NCI-H524 (cell line): ENCODE measurements around the gene MARS1.
"Not testable (repeated sequence)": the region's sequence is repeated elsewhere in the genome, so short reads cannot be mapped to it uniquely, and the experiment has no call there.

ENCODE experiments used
- DNase-seq, 2 experiments: peaks; one replicate each; lab custom pipeline; 2025; lab: John Stamatoyannopoulos, UW

Gene MARS1

GRCh38 chr12:57495051-57495701 is 7.3 kb downstream of the MARS1 start:
- DNase-seq, result not testable (repeated sequence)

- DNase-seq, result no peak
Observed at GRCh38 chr12:57496822-57497221, 9.0 kb downstream of the MARS1 start.

- no peak for DNase-seq
Observed at GRCh38 chr12:57497223-57498131, 9.6 kb downstream of the MARS1 start.

- no peak for DNase-seq
Observed at GRCh38 chr12:57498132-57498502, 10.2 kb downstream of the MARS1 start.

GRCh38 chr12:57498571-57498970 is 10.7 kb downstream of the MARS1 start:
- no peak for DNase-seq

- no peak for DNase-seq
Observed at GRCh38 chr12:57500213-57500612, 12.3 kb downstream of the MARS1 start.

GRCh38 chr12:57502311-57502969 is 14.6 kb downstream of the MARS1 start:
- not testable (repeated sequence) for DNase-seq

- not testable (repeated sequence) for DNase-seq
Observed at GRCh38 chr12:57506541-57506940, 18.7 kb downstream of the MARS1 start.

GRCh38 chr12:57507796-57508195 is 19.9 kb downstream of the MARS1 start:
- DNase-seq, result not testable (repeated sequence)

GRCh38 chr12:57511161-57511560 is 23.3 kb downstream of the MARS1 start:
- no peak for DNase-seq

GRCh38 chr12:57511588-57512325 is 23.9 kb downstream of the MARS1 start:
- no peak for DNase-seq

- no peak for DNase-seq
Observed at GRCh38 chr12:57512665-57513064, 24.8 kb downstream of the MARS1 start.

- no peak for DNase-seq
Observed at GRCh38 chr12:57513266-57513665, 25.4 kb downstream of the MARS1 start.

GRCh38 chr12:57513677-57514076 is 25.8 kb downstream of the MARS1 start:
- not testable (repeated sequence) for DNase-seq

GRCh38 chr12:57514246-57514645 is 26.4 kb downstream of the MARS1 start:
- not testable (repeated sequence) for DNase-seq

GRCh38 chr12:57514720-57515407 is 27.0 kb downstream of the MARS1 start:
- DNase-seq, result no peak

GRCh38 chr12:57515408-57515933 is 27.6 kb downstream of the MARS1 start:
- no peak for DNase-seq

GRCh38 chr12:57515934-57516541 is 28.2 kb downstream of the MARS1 start:
- DNase-seq, result no peak

- DNase-seq, result no peak
Observed at GRCh38 chr12:57516617-57517153, 28.8 kb downstream of the MARS1 start.

- no peak for DNase-seq
Observed at GRCh38 chr12:57517187-57517586, 29.3 kb downstream of the MARS1 start.
